Measurements from ENCODE around the gene ATP4B. TPM values are rescaled to one million over a fixed set of nuclear protein-coding genes. Genes with fewer than 3 reads are reported as not detected.

The ATP4B gene
- total RNA-seq, 1 experiment from 2014 or later: not detected

DNA sequence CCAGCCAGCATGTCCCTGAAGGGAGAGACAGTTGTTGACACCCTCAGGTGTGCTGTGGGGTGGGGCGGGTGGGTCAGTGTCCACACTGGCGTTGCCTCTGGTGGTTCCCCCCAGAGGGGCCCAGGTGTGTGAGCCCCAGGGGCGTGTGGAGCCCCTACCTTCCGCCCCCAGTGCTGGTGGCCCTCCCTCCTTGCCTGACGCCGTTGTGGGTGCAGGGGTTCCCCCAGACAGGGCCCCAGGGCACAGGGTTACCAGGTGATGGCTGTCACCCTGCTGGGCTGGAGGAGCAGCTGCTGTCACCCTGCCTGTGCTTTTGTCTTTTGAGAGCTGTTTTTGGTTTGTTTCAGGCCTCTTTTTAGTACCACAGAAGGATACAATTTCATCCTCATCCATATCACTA lies 27.2 kb downstream of the ATP4B start:
- H3K27ac Mint-ChIP-seq: no peak overlapping the region
- DNase-seq (ENCODE audit: low spot score) (no peak), ATAC-seq (no peak)
- peaks cover 40% of the 10 kb centered on the region for H3K36me3 Mint-ChIP-seq
- no peaks in the 10 kb centered on the region for H3K9me3 Mint-ChIP-seq
- TF ChIP-seq GRHL2 (CRISPR knock-in tag; IDR thresholded peaks at IDR 0.05; ENCODE audit: insufficient replicate concordance, severe bottlenecking) (no peak), CREB1 (CRISPR knock-in tag; IDR thresholded peaks at IDR 0.05) (no peak), RORB (CRISPR knock-in tag; IDR thresholded peaks at IDR 0.05) (no peak), ZNF416 (CRISPR knock-in tag; IDR thresholded peaks at IDR 0.05) (no peak), ZNF219 (CRISPR knock-in tag; IDR thresholded peaks at IDR 0.05; ENCODE audit: borderline replicate concordance) (no peak), SP1 (CRISPR knock-in tag; conservative IDR thresholded peaks at IDR 0.05) (no peak), EMX1 (CRISPR knock-in tag; IDR thresholded peaks at IDR 0.05) (no peak), IRF2 (CRISPR knock-in tag; IDR thresholded peaks at IDR 0.05; ENCODE audit: borderline replicate concordance, low read depth) (no peak), ZNF263 (CRISPR knock-in tag; IDR thresholded peaks at IDR 0.05; ENCODE audit: low read depth) (no peak)
- TF ChIP-seq, protein P1, sequence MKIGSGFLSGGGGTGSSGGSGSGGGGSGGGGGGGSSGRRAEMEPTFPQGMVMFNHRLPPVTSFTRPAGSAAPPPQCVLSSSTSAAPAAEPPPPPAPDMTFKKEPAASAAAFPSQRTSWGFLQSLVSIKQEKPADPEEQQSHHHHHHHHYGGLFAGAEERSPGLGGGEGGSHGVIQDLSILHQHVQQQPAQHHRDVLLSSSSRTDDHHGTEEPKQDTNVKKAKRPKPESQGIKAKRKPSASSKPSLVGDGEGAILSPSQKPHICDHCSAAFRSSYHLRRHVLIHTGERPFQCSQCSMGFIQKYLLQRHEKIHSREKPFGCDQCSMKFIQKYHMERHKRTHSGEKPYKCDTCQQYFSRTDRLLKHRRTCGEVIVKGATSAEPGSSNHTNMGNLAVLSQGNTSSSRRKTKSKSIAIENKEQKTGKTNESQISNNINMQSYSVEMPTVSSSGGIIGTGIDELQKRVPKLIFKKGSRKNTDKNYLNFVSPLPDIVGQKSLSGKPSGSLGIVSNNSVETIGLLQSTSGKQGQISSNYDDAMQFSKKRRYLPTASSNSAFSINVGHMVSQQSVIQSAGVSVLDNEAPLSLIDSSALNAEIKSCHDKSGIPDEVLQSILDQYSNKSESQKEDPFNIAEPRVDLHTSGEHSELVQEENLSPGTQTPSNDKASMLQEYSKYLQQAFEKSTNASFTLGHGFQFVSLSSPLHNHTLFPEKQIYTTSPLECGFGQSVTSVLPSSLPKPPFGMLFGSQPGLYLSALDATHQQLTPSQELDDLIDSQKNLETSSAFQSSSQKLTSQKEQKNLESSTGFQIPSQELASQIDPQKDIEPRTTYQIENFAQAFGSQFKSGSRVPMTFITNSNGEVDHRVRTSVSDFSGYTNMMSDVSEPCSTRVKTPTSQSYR (CRISPR knock-in tag; IDR thresholded peaks at IDR 0.05): no peak
- TF ChIP-seq, protein P2, sequence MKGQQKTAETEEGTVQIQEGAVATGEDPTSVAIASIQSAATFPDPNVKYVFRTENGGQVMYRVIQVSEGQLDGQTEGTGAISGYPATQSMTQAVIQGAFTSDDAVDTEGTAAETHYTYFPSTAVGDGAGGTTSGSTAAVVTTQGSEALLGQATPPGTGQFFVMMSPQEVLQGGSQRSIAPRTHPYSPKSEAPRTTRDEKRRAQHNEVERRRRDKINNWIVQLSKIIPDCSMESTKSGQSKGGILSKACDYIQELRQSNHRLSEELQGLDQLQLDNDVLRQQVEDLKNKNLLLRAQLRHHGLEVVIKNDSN (CRISPR knock-in tag; IDR thresholded peaks at IDR 0.05): no peak
- TF ChIP-seq, protein P3, sequence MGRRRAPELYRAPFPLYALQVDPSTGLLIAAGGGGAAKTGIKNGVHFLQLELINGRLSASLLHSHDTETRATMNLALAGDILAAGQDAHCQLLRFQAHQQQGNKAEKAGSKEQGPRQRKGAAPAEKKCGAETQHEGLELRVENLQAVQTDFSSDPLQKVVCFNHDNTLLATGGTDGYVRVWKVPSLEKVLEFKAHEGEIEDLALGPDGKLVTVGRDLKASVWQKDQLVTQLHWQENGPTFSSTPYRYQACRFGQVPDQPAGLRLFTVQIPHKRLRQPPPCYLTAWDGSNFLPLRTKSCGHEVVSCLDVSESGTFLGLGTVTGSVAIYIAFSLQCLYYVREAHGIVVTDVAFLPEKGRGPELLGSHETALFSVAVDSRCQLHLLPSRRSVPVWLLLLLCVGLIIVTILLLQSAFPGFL (CRISPR knock-in tag; IDR thresholded peaks at IDR 0.05; ENCODE audit: borderline replicate concordance): no peak
- TF ChIP-seq, protein P4, sequence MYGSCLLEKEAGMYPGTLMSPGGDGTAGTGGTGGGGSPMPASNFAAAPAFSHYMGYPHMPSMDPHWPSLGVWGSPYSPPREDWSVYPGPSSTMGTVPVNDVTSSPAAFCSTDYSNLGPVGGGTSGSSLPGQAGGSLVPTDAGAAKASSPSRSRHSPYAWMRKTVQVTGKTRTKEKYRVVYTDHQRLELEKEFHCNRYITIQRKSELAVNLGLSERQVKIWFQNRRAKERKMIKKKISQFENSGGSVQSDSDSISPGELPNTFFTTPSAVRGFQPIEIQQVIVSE (CRISPR knock-in tag; IDR thresholded peaks at IDR 0.05; ENCODE audit: borderline replicate concordance): no peak
- ChIA-PET POLR2A (no interaction called here), CTCF (no interaction called here)
- no peaks in the 10 kb centered on the region for H3K27me3 Mint-ChIP-seq (ENCODE audit: low read depth)
- 0 out of 2 replicates have a peak, but pooled peaks cover 2% of the 10 kb centered on the region for H3K4me1 Mint-ChIP-seq
- no peak overlapping the region for H3K4me3 Mint-ChIP-seq

DNA sequence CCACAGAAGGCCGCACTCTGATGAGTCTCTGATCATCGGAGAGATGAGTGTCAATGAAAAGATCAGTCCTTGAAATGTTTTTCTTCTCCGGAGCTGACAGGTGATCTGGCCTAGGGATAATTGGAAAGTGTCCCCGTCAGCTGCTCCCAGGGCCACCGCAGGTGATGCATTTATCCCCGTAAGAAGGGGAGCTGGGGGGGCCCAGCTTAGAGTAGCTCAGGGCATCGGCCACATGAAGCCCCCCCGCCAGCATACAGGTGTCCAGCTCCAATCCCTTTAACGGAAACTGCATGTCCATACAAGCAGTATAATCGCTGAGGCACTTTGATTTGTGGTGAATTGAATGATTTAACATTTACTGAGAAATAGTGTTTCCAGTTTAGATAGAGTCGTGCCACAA lies 27.7 kb downstream of the ATP4B start:
- Mint-ChIP-seq H3K27me3 (ENCODE audit: low read depth) (no peaks in the 10 kb centered on the region), H3K9me3 (no peaks in the 10 kb centered on the region), H3K4me3 (no peak overlapping the region), H3K27ac (no peak overlapping the region), H3K36me3 (peaks cover 45% of the 10 kb centered on the region), H3K4me1 (0 out of 2 replicates have a peak, but pooled peaks cover 2% of the 10 kb centered on the region)
- POLR2A ChIA-PET: no interaction called here
- TF ChIP-seq NR2C2 (CRISPR knock-in tag; IDR thresholded peaks at IDR 0.05) (no peak), RORB (CRISPR knock-in tag; IDR thresholded peaks at IDR 0.05) (no peak), FOXK1 (CRISPR knock-in tag; IDR thresholded peaks at IDR 0.05) (no peak), GABPB1 (CRISPR knock-in tag; IDR thresholded peaks at IDR 0.05) (no peak), KAT7 (CRISPR knock-in tag; IDR thresholded peaks at IDR 0.05; ENCODE audit: borderline replicate concordance) (no peak), TP53 (CRISPR knock-in tag; IDR thresholded peaks at IDR 0.05) (no peak), GRHL2 (CRISPR knock-in tag; IDR thresholded peaks at IDR 0.05; ENCODE audit: insufficient replicate concordance, severe bottlenecking) (no peak), EMX1 (CRISPR knock-in tag; IDR thresholded peaks at IDR 0.05) (no peak)
- TF ChIP-seq, protein P5, sequence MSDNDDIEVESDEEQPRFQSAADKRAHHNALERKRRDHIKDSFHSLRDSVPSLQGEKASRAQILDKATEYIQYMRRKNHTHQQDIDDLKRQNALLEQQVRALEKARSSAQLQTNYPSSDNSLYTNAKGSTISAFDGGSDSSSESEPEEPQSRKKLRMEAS (CRISPR knock-in tag; IDR thresholded peaks at IDR 0.05): no peak
- TF ChIP-seq, protein P6, sequence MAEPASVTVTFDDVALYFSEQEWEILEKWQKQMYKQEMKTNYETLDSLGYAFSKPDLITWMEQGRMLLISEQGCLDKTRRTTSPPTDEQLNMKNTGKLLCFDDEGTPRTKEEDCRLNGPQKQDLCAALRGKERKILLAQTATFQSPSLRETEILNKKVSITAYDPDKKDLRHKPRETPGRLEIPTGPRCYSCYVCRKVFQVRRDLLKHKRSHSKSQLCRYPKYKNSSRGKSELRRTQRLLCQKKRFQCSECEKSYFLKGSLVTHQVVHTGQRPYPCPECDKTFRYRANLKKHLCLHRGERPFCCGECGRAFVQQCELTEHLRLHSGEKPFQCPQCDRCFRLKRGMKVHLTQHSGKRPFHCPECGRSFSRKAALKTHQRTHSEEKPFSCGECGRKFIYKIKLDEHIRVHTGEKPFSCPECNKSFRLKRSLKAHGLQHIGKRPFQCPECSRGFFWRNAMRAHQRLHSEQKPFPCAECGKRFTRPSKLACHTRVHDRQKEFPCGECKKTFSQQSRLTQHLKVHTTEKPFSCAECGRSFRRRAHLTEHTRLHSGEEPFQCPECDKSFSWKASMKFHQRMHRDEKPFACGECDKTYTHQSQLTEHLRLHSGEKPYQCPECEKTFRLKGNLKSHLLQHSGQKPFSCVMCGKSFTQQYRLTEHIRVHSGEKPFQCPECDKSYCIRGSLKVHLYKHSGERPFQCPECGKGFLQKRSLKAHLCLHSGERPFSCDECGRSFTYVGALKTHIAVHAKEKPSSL (CRISPR knock-in tag; conservative IDR thresholded peaks at IDR 0.05): no peak
- TF ChIP-seq, protein P7, sequence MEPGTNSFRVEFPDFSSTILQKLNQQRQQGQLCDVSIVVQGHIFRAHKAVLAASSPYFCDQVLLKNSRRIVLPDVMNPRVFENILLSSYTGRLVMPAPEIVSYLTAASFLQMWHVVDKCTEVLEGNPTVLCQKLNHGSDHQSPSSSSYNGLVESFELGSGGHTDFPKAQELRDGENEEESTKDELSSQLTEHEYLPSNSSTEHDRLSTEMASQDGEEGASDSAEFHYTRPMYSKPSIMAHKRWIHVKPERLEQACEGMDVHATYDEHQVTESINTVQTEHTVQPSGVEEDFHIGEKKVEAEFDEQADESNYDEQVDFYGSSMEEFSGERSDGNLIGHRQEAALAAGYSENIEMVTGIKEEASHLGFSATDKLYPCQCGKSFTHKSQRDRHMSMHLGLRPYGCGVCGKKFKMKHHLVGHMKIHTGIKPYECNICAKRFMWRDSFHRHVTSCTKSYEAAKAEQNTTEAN (CRISPR knock-in tag; IDR thresholded peaks at IDR 0.05): no peak
- TF ChIP-seq, protein P2 (CRISPR knock-in tag; IDR thresholded peaks at IDR 0.05): no peak
- CTCF ChIA-PET: interaction anchor here (1.4 kb wide), 1 partner anchor 13 kb away, joined by 3 read pairs; no protein-coding TSS in a partner anchor
- ATAC-seq (no peak), DNase-seq (ENCODE audit: low spot score) (no peak)

Measured in WTC11 (cell line).